Thyroid gland (tissue), 4 donors: ENCODE results near the gene NAA16.

ENCODE experiments used
- POLR2A ChIP-seq, 2 donors: fragments of 450-650 bp; IDR thresholded peaks; one replicate each; pipeline ENCODE4 v1.6.1; 2017; ENCODE audit warnings: antibody characterized with exemption in 2 of 2, mild to moderate bottlenecking in 2 of 2, moderate library complexity in 1 of 2
- TF ChIP-seq, protein P1 (sequence below), 6 experiments: fragments of 200-600 bp in 3 of 6; fragments of 450-650 bp in 3 of 6; sonication (generic) in 3 of 6; IDR thresholded peaks; one replicate each; pipeline ENCODE4 v1.5.1; 2016 to 2019; ENCODE audit warnings: antibody characterized with exemption in 6 of 6, mild to moderate bottlenecking in 2 of 6, inconsistent platforms in 1 of 6, moderate library complexity in 1 of 6

DNA sequence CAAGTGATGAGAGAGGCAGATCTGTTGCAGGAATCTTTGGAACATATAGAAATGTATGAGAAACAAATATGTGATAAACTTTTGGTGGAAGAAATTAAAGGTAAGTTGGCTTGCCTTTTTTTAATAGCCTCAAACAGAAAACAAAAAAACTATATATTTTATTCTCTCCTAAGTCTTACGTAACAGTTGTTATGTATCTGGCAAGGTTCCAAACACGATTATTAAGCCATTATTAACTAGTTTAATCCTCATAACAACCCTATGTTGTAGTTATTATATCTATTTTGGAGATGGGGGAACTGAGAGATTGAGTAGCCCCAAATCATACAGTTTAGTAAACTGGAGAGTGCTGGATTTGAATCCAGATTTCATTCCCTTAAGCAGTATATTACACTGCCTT is 14.7 kb downstream of the NAA16 start:
- TF ChIP-seq, protein P1, sequence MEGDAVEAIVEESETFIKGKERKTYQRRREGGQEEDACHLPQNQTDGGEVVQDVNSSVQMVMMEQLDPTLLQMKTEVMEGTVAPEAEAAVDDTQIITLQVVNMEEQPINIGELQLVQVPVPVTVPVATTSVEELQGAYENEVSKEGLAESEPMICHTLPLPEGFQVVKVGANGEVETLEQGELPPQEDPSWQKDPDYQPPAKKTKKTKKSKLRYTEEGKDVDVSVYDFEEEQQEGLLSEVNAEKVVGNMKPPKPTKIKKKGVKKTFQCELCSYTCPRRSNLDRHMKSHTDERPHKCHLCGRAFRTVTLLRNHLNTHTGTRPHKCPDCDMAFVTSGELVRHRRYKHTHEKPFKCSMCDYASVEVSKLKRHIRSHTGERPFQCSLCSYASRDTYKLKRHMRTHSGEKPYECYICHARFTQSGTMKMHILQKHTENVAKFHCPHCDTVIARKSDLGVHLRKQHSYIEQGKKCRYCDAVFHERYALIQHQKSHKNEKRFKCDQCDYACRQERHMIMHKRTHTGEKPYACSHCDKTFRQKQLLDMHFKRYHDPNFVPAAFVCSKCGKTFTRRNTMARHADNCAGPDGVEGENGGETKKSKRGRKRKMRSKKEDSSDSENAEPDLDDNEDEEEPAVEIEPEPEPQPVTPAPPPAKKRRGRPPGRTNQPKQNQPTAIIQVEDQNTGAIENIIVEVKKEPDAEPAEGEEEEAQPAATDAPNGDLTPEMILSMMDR (IDR thresholded peaks at IDR 0.05): no peak
- TF ChIP-seq POLR2A (IDR thresholded peaks at IDR 0.05): no peak
